ENCODE measurements around the gene KRABD2.

- TF ChIP-seq EP300 (IDR thresholded peaks at IDR 0.05) (no peak), CTCF (IDR thresholded peaks at IDR 0.05) (no peak)
These were observed 15.2 kb upstream of the KRABD2 start for GRCh38 chr17:8391711-8392110.
